ENCODE measurements around the gene ANXA6.

ANXA6 gene

GRCh38 chr5:151060742-151061141 lies 96.8 kb downstream of the ANXA6 start:
- DNase-seq, result no peak

GRCh38 chr5:151058891-151059489 lies 98.6 kb downstream of the ANXA6 start:
- peak; percentile 12 for DNase-seq

- no peak for DNase-seq
These were observed 99.3 kb downstream of the ANXA6 start for GRCh38 chr5:151058301-151058700.

- no peak for DNase-seq
These were observed 100.9 kb downstream of the ANXA6 start for GRCh38 chr5:151056379-151057325.

- no peak for DNase-seq
These were observed 102.2 kb downstream of the ANXA6 start for GRCh38 chr5:151055336-151055735.

GRCh38 chr5:151054709-151055108 lies 102.9 kb downstream of the ANXA6 start:
- no peak for DNase-seq

GRCh38 chr5:151053796-151054462 lies 103.7 kb downstream of the ANXA6 start:
- DNase-seq, result no peak

- DNase-seq, result no peak
These were observed 104.7 kb downstream of the ANXA6 start for GRCh38 chr5:151052836-151053235.

GRCh38 chr5:151051931-151052608 lies 105.5 kb downstream of the ANXA6 start:
- no peak for DNase-seq

GRCh38 chr5:151051066-151051930 lies 106.3 kb downstream of the ANXA6 start:
- DNase-seq, result peak; percentile 69

Measured in GDM1 (cell line).